HG03280 (cell line): Measurements from ENCODE around the gene KIAA1958.
A peak's percentile ranks its signal among the peaks of the same experiment; 100 is the strongest.

ENCODE experiments used
- ATAC-seq: cut with Tn5 transposase; IDR thresholded peaks from one replicate; pipeline ENCODE4 v1.9.1; 2021; ENCODE audit warnings: mild to moderate bottlenecking, moderate library complexity; ENCODE audit not compliant: unreplicated experiment

KIAA1958 gene

GRCh38 chr9:112599732-112600131 is 113.1 kb downstream of the KIAA1958 start:
- no peak for ATAC-seq

- ATAC-seq = no peak
These were observed 115.0 kb downstream of the KIAA1958 start for GRCh38 chr9:112601636-112602035.

- ATAC-seq = no peak
These were observed 118.2 kb downstream of the KIAA1958 start for GRCh38 chr9:112604790-112605189.

- ATAC-seq = peak; percentile 81
These were observed 118.9 kb downstream of the KIAA1958 start for GRCh38 chr9:112605518-112605917.

GRCh38 chr9:112605963-112606699 is 119.5 kb downstream of the KIAA1958 start:
- ATAC-seq = peak; percentile 23

GRCh38 chr9:112608851-112609250 is 122.2 kb downstream of the KIAA1958 start:
- ATAC-seq = no peak

GRCh38 chr9:112615584-112616266 is 129.1 kb downstream of the KIAA1958 start:
- no peak for ATAC-seq

GRCh38 chr9:112617371-112617770 is 130.7 kb downstream of the KIAA1958 start:
- no peak for ATAC-seq

GRCh38 chr9:112618385-112619009 is 131.9 kb downstream of the KIAA1958 start:
- ATAC-seq = no peak

GRCh38 chr9:112620388-112620787 is 133.8 kb downstream of the KIAA1958 start:
- ATAC-seq = no peak

GRCh38 chr9:112621018-112621655 is 134.5 kb downstream of the KIAA1958 start:
- ATAC-seq = no peak

GRCh38 chr9:112623198-112623597 is 136.6 kb downstream of the KIAA1958 start:
- no peak for ATAC-seq

- ATAC-seq = no peak
These were observed 138.4 kb downstream of the KIAA1958 start for GRCh38 chr9:112624711-112625707.

GRCh38 chr9:112629671-112630485 is 143.3 kb downstream of the KIAA1958 start:
- ATAC-seq = no peak

GRCh38 chr9:112631313-112632070 is 144.9 kb downstream of the KIAA1958 start:
- no peak for ATAC-seq

GRCh38 chr9:112640311-112640710 is 153.7 kb downstream of the KIAA1958 start:
- ATAC-seq = no peak

GRCh38 chr9:112642126-112642525 is 155.5 kb downstream of the KIAA1958 start:
- no peak for ATAC-seq

GRCh38 chr9:112647596-112647995 is 161.0 kb downstream of the KIAA1958 start:
- no peak for ATAC-seq

GRCh38 chr9:112648624-112649023 is 162.0 kb downstream of the KIAA1958 start:
- ATAC-seq = no peak
